ENCODE data around the gene XYLB. TPM values are rescaled to one million over a fixed set of nuclear protein-coding genes. Genes with fewer than 3 reads are reported as not detected.

XYLB gene
- total RNA-seq, 6 donors from 2014 or later: 1.3 to 7.3 (median 4.6) TPM

DNA sequence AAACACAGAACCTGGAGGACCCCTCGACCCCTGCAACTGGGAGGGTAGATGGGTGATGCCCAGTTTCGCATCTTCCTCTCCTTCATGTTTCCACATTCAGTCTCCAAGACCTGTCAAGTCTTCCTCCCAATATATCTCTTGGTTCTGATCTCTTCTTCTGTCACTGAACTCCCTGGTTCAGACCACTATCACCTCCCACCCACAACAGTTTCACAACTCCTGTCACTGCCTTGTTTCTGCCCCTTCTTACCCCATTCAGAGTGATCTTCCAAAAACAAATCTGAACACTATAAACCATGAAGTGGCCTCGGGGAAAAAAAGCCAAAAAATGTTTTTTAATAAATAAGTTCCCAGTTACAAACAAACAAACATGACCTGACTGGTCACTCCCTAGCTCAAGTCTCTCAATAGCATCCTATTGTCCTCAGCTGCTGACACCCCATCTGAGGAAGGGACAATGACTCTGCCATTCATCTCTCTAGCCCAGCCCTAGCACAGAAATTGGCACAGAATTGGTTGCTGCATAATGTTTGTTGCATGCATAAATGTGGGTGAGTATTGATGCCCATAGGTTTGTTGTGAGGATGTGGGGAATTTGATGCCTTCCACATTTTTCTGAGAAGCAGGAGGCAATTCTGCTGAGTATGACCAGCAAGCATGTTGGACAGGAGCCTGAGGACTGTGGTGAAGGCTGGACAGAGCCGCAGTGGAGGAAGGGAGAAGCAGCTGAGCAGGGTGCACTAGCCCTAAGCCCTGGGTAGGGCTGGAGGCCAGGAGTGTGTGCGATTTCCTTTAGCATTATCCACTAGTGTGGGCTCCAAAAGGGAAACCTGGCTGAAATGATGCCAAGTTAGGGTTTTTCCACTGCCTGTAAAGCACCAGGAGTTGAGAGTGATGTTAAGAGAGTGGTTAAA is 12.2 kb upstream of the XYLB start:
- no peak for ATAC-seq (ENCODE audit: low FRiP score in 2 of 2)
- H3K9me3 ChIP-seq: no peaks in the 10 kb centered on the region
- TF ChIP-seq POLR2AphosphoS5 (IDR thresholded peaks at IDR 0.05) (no peak), CTCF (IDR thresholded peaks at IDR 0.05) (no peak), EP300 (IDR thresholded peaks at IDR 0.05) (no peak), POLR2A (IDR thresholded peaks at IDR 0.05) (no peak)

GRCh38 chr3:38335263-38335662 is 11.3 kb upstream of the XYLB start:
- TF ChIP-seq EP300 (IDR thresholded peaks at IDR 0.05) (no peak), CTCF (IDR thresholded peaks at IDR 0.05) (no peak), POLR2A (IDR thresholded peaks at IDR 0.05) (no peak), POLR2AphosphoS5 (IDR thresholded peaks at IDR 0.05) (no peak)
- Histone ChIP-seq H3K27me3 (no peaks in the 10 kb centered on the region), H3K4me3 (no peak overlapping the region), H3K9me3 (no peaks in the 10 kb centered on the region), H3K36me3 (no peaks in the 10 kb centered on the region), H3K27ac (no peak overlapping the region), H3K4me1 (no peaks in the 10 kb centered on the region)
- WGBS, 2 donors: 73 to 81% methylated on average over 6 of the region's 6 CpGs
- no peak for ATAC-seq (ENCODE audit: low FRiP score in 2 of 2)
- DNase-seq: no peak

More for the DNA sequence above, 12.2 kb upstream of the XYLB start:
- DNase-seq: no peak
- H3K36me3 ChIP-seq: no peaks in the 10 kb centered on the region
- WGBS, 2 donors: 63 to 75% methylated on average over 5 of the region's 5 CpGs
- H3K27me3 ChIP-seq: no peaks in the 10 kb centered on the region
- H3K4me1 ChIP-seq: no peaks in the 10 kb centered on the region
- H3K4me3 ChIP-seq: no peak overlapping the region
- H3K27ac ChIP-seq: no peak overlapping the region

GRCh38 chr3:38337703-38338102 is 8.9 kb upstream of the XYLB start:
- H3K9me3 ChIP-seq: no peaks in the 10 kb centered on the region
- WGBS, 2 donors: 86 to 91% methylated on average over 2 of the region's 2 CpGs
- no peak for ATAC-seq (ENCODE audit: low FRiP score in 2 of 2)
- TF ChIP-seq POLR2A (IDR thresholded peaks at IDR 0.05) (no peak), CTCF (IDR thresholded peaks at IDR 0.05) (no peak), EP300 (IDR thresholded peaks at IDR 0.05) (no peak), POLR2AphosphoS5 (IDR thresholded peaks at IDR 0.05) (no peak)
- no peak overlapping the region for H3K27ac ChIP-seq
- no peaks in the 10 kb centered on the region for H3K4me1 ChIP-seq
- H3K36me3 ChIP-seq: no peaks in the 10 kb centered on the region
- H3K27me3 ChIP-seq: no peaks in the 10 kb centered on the region
- H3K4me3 ChIP-seq: no peak overlapping the region
- no peak for DNase-seq

GRCh38 chr3:38343797-38344594 is 2.6 kb upstream of the XYLB start:
- Histone ChIP-seq H3K4me1 (peaks cover 3 to 13% (median 8%) of the 10 kb centered on the region in 4 donors), H3K36me3 (no peaks in the 10 kb centered on the region), H3K4me3 (no peak overlapping the region), H3K27me3 (no peaks in the 10 kb centered on the region), H3K9me3 (no peaks in the 10 kb centered on the region), H3K27ac (no peak overlapping the region)
- ATAC-seq (ENCODE audit: low FRiP score in 2 of 2): no peak
- no peak for DNase-seq
- no peak for TF ChIP-seq POLR2A (IDR thresholded peaks at IDR 0.05)
- TF ChIP-seq POLR2AphosphoS5 (IDR thresholded peaks at IDR 0.05): no peak
- no peak for TF ChIP-seq CTCF (IDR thresholded peaks at IDR 0.05)
- TF ChIP-seq EP300 (IDR thresholded peaks at IDR 0.05): no peak
- WGBS, 2 donors: 81 to 87% methylated on average over 3 of the region's 3 CpGs

All from upper lobe of left lung (tissue), 6 donors.